GM13976 (cell line): ENCODE data around the gene EVC.
"Not testable (repeated sequence)": the region's sequence is repeated elsewhere in the genome, so short reads cannot be mapped to it uniquely, and the experiment has no call there.

Experiments used
- DNase-seq: peaks from one replicate; pipeline ENCODE4 v3.0.0; 2012; ENCODE audit warnings: low spot score
- in situ Hi-C: fragments of 300-500 bp; cut with MboI; formaldehyde crosslinking; loops from one replicate; pipeline ENCODE4 v1.12.0; 2022; ENCODE audit warnings: low sequenced_read_pairs, mixed read lengths, inconsistent platforms; ENCODE audit not compliant: unreplicated experiment
- TF ChIP-seq, protein P1 (sequence below): IDR thresholded peaks from 2 replicates; pipeline ENCODE4 v1.5.1; 2012; ENCODE audit warnings: borderline replicate concordance, mild to moderate bottlenecking; ENCODE audit not compliant: insufficient read depth; ENCODE audit errors: extremely low read depth, missing control alignments, control extremely low read depth

EVC gene

DNA sequence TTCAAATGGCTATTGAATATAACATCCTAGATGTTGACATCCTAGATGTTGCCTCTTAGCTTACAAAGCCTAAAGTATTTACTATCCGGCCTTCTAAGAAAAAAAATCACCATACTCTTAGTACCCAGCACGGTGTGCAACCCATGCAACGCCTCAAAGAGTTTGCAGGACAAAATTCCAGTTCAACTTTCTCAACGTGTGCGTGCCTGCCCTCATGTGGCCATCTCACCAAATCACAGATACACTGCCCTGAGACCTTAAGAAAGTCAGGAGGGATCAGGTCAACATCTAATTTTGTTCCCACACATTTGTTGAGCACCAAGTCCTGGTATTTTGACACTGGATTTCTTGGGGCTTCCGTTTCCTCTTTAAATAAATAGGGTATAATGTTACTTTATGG is 113.6 kb downstream of the EVC start:
- peak; percentile 56 for DNase-seq
- TF ChIP-seq, protein P1, sequence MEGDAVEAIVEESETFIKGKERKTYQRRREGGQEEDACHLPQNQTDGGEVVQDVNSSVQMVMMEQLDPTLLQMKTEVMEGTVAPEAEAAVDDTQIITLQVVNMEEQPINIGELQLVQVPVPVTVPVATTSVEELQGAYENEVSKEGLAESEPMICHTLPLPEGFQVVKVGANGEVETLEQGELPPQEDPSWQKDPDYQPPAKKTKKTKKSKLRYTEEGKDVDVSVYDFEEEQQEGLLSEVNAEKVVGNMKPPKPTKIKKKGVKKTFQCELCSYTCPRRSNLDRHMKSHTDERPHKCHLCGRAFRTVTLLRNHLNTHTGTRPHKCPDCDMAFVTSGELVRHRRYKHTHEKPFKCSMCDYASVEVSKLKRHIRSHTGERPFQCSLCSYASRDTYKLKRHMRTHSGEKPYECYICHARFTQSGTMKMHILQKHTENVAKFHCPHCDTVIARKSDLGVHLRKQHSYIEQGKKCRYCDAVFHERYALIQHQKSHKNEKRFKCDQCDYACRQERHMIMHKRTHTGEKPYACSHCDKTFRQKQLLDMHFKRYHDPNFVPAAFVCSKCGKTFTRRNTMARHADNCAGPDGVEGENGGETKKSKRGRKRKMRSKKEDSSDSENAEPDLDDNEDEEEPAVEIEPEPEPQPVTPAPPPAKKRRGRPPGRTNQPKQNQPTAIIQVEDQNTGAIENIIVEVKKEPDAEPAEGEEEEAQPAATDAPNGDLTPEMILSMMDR: peak; percentile 35
- in situ Hi-C loops: no loop called here

DNA sequence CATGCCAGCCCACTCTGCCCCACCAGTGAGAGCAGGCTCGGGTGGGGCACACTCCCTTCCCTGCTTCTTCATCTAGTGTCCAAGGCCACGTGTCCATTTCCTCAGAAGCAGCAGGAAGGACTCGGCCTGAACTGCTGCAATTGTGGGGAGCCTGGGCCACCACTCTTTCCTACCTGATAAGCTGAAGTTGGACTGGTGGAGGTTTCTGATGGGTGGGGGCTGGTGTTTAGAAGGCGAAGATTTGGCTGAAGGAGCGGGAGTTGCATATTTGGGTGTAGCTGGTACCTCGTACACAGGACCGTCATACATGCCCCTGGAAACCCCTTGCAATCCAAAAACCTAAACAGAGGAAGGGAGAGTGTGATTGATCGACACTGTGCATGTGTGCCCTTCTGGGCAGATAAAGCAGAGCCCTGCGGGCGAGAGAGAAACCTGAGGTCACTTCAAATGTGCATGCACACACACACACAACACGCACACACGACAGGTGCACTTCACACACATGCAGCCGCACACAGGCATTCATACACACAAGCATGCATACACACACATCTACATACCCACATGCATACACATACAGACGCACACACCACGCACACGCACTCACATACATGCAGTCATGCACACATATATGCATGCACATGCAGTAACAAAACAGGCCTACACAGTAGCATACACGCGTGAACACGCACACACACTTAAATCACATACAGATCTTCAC is 114.5 kb downstream of the EVC start:
- DNase-seq: no peak
- TF ChIP-seq, protein P1: no peak
- in situ Hi-C loops: no loop called here

DNA sequence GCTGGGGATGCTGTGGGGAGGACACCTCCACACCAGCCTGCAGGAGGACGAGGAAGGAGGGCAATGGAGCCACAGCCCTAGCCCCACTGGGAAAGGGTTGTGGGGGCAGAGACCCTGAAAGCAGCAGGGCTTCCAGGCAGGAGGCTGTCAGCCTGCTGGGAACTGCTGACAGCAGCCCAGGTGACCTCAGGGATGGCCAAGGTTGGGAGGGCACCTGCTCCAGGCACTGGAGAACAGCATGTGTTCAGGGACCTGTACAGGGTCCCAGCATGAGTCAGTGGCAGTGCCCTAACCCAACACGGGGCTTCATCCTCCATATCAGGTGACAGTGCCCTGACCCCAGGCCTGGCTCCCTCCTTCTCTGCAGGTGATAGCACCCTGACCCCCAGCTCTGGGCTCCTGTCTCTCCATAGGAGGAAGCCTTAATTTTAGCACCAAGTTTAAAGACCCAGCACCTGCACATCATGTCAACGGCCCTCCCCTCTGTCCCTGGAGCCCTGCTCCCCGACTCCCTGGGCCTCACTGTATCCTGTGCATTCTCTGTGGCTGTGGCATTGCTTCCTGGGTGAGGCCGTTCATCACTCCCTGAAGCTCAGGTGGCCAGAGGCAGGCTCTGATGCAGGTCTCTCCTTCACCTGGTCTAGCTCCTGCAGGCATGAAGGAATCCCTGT is 115.6 kb downstream of the EVC start:
- in situ Hi-C loops: no loop called here
- TF ChIP-seq, protein P1: no peak
- DNase-seq: no peak

DNA sequence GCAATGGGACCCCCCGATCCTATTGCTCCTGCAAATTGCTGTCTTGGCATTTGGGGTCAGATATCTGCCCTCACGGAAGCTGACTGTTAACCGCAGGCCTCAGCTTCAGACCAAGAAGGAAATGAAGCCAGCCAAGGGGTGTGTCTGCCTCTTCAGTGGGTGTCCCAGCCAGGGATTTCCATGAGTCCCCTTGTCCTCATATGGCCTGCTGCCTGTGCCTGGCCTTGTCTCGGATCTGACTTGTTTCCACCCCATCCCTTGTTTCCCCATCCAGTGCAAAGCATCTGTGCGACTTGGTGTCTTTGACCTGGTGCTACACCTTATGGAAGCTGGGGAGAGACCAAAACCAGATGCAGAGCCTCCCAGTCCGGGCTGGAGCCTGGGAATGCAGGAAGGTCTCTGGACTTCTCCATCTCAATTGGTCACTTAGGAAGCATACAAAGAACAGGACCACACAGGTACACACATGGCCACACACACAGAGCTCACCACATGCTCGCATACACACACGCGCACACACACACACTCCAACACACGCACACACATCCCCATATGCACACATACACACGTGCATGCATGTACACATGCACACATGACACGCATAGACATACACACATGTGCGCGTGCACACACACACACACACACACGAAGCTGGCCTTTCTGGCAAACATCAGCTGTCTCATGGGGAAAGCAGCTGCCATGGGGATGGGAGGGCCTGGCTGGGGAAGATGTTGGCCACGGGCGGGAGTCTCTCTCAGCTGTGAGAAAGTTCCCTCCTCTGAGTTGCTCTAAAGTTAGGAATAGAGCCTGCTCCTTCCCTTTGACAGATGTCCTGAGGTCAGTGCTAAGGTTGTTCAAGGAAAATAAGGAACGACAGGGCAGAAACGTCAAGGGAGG is 116.4 kb downstream of the EVC start:
- TF ChIP-seq, protein P1: no peak
- DNase-seq: no peak
- in situ Hi-C loops: no loop called here

DNA sequence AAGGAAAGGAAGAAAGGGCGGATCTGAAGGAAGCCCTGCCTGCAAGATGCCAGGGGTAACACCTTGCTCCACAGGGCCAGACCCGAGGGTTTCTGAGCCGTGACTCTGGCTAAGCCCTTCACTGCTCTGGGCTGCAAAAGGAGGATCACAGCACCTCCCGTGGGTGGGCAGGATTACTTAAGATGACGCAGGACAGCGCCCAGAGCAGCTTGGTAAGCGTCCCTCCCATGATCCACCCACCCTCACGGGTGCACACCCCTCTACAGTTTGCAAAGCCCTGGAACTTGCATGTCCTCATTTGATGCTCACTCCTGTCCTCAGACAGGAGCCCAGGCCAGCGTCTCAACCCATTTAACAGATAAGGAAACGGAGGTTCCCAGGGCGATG is 117.0 kb downstream of the EVC start:
- TF ChIP-seq, protein P1: no peak
- DNase-seq: no peak
- in situ Hi-C loops: no loop called here

DNA sequence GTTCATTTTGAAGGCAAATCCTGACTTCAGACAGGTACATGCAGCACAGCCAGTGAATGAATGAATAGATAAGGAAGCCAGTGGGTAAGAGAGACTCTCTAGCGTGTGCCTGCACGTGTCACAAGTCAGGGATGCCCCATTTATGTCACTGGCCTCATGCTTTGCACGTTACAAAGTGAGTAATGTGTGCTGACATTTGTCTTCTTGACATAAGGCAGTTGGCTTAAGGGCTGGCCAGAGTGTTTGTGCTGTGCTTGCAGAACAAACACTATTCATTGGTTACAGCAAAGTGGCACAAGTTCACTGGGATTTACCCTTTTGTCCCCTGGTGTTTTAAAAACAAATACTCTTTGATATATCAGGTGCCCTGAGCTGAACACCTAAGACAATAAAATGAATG is 125.9 kb downstream of the EVC start:
- no peak for DNase-seq
- TF ChIP-seq, protein P1: no peak
- in situ Hi-C loops: no loop called here

DNA sequence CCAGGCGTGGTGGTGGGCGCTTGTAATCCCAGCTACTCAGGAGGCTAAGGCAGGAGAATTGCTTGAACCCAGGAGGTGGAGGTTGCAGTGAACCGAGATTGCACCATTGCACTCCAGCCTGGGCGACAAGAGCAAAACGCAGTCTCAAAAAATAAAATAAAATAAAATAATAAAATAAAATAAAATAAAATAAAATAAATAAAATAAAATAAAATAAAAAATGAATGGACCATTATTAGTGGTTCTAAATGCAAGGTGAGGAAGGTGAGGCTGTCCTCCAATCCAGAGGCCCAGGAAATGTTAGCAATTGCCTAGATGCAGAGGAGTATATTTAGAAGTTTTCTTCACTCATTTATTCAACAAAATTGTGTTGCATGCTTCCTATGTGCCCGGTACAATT is 126.5 kb downstream of the EVC start:
- in situ Hi-C loops, DNase-seq: not testable (repeated sequence)
